HG02642 (cell line): ENCODE measurements around the gene KCNMA1.

ENCODE experiments used
- ATAC-seq: cut with Tn5 transposase; IDR thresholded peaks from one replicate; pipeline ENCODE4 v1.9.1; 2021; ENCODE audit warnings: mild to moderate bottlenecking; ENCODE audit not compliant: unreplicated experiment, poor library complexity

The KCNMA1 gene

DNA sequence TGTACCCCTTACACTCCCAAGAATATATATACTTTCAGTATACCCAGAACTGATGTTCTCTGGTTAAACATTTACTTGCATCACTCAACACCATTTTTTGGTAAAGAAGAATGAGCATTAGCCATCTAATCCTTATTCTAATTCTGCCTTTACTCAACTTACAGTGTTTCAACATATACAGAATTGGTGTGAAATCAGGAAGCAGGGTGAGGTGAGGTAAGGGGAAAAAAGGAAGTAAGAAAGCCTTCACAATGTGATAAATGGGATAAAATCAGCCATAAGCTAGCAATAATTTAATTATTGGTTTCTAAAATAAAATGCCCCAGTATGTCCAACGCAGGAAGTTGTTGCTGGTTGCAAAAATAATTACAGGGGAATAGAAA lies 605.4 kb downstream of the KCNMA1 start:
- no peak for ATAC-seq

DNA sequence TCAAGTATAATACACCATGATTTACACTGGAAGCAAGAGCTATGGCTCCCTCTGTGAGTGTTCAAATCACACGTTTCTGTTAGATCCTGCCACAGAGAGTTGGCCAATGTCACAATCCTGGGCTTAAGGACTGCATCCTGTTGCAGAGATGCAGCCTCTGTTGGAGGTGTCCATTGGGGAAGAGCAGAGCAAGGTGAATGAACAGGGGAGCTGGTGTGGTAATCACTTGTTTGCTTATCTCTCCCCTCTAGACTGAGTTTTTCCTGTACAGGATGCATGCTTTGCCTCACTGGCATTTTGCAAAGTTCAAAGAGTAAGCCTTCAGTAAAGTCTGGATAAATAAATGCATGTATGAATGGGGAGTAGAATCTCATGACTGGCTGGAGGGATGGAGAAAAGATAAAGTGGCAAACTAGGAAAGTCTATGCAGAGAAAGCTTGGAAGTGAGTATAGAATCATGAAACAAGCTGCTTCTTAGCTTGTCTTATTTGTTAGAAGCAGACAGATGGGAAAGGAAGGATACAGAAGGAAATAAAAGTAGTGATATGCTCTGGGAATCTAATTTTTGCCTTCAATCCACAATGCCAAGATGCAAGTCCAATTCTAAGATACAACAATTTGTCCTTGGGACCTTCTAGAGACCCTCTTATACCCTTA lies 605.9 kb downstream of the KCNMA1 start:
- ATAC-seq = no peak

DNA sequence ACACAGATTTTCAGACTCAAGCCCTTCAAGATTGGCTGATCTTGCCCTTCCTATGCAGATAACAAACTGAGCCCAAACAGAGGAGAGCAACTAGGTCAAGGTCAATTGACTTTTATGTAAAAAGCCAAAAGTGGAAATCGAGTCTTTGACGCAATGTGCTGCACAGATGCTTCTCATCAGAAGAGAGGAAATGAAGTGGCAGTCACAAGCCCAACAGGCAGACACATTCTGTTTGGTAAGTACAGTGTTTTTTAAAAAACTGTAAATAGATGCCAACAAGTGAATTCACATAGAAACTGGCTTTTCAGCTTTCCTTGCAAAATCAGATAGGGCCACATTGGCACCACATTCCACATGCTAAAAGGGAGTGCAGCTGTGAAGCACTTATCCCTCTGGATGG lies 606.6 kb downstream of the KCNMA1 start:
- no peak for ATAC-seq

DNA sequence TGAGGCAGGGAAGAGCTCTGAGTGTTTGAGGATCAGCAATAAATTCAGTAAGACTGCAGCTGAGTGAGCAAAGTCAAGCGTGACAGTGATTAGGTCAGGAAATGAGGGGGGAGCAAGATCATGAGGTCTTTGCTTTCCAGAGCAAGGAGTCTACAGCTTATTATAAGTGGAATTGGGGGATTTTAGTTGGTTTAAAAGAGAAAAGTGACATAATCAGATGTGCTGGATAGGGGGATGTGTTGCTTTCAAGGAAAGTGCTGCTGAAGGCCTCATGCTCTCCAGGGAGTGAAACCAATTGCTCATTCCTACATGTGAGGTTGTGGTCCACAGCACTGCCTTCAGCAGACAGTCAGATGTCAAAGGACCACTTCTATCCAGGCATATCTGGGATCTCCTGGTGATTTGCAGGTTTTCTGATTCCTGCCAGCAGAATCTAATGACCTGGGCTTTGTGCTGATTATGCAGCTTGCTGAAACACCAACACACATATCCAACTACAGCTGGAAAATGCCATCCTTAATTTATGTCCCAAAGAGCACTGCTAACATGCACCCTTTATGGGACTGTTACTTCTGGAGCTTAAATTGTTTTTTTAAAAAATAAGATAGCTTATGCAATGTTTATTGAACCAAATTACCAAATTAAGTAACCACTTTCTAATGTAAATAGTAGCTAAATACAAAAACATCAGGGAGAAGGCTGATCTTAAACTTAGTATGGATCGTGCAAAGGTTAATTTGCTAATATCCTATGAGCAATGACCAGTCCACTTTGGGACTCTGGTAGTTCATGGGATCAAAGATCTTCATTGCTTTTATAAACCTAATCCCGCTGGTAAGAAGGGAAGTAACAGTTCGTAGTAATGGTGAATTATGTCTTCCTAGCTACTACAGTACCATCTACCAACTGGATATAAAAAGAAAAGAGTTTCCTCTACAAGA lies 607.6 kb downstream of the KCNMA1 start:
- ATAC-seq = no peak

DNA sequence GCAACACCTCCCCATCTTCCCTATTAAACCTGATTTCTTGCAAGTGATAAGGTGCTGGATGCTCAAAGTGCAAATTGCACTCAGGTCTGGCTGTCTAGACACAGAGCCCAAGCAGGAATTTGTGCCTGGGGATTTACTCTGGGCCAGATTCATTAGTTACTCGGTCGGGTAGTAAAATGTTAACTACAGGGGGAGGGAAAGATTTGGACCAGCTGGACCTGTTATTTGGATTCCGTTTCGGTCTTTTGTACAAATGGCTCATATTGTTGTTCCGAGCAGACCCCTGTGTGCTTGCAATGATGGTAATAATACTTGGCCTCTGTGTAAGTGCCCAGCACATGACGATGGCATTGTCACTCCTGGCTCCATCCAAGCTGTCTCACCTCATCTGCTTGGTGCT lies 609.6 kb downstream of the KCNMA1 start:
- no peak for ATAC-seq

DNA sequence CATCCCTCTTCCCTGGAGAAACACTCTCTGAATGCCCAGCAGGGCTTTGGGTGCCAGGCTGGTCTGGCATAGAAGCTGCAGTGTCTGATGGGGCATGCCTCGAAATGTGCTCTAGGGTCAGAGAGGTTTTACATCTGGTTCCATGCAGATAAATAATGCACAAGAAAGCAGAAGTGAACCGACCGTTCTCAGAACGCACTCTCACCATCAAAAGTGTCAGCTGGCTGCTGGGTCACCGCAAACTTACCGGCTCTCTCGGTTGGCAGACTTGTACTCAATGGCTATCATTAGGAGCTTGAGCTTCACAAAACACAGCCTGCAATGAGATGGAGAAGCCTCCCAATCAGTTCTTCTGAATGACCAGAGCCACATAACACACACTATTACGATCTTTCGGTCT lies 610.0 kb downstream of the KCNMA1 start:
- peak; percentile 90 for ATAC-seq

DNA sequence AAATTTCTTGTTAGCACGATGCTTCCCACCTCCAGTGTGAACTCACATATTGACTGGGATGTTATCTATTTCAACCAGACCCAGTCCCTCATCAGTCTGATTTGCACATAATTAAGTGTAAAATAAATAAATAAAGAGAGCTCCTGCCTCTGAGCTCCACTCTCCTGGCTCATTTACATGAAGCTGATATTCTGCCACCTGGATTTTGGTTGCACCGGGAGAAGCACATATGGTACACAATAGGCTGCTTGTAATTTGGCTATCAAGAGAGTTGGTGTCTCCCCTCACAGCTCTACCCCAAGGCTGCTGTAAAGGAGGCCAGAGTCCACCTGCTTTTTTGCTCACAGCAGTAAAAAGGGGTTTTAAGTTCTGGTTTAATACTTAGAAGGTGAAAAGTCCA lies 610.5 kb downstream of the KCNMA1 start:
- no peak for ATAC-seq

DNA sequence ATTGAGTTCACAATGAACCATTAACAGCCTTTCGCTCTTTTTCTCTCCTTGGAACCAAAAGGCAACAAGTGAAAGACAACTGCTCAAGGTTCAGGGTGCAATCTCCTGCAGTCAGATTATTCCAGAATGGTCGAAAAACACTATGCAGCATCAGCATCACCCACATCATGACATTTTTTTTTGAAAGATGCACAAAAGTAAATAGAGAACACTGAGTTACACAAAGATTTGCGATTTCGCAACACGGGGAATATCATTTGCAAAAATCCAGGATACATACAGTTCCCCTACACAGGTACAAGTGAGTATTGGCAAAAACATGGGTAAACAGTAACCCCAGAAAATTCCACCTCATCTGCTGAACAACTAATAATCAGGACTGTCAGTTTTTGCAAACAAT lies 611.5 kb downstream of the KCNMA1 start:
- ATAC-seq = no peak

DNA sequence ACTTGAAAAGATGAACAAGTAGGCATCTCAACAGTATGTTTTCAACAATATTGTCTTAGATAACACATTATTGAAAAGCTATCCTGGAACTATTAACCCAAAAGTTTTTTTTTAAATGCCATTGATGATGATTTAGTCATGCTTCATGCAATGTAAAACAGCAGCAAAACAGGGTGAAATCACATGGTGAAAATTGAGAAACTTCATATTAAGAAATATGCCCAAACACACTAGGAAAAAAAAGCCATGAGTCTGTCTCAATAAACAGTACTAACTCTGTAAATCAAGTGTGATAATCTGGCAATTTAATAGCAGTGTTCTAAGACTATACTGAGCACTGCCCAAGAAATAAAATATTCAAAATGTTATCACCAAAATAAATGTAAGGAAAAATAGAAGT lies 613.1 kb downstream of the KCNMA1 start:
- no peak for ATAC-seq

DNA sequence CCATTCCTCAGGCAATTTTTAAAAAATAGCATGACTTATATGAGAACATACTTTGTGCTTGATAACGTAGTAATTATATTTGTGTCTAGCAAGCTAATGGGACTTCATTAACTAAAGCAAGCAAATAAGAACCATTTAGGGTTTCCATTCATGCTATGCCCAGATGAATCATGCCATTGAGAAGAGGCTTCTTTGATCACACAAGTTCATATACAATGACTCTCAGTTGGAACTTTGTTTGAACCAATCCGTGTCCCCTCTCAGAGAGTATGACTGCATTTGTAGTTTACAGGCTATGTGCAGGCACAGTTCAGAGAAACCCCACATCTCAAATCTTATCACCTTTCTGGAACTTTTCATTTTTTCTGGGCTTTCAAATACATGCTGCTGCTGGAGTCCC lies 614.2 kb downstream of the KCNMA1 start:
- ATAC-seq = no peak

DNA sequence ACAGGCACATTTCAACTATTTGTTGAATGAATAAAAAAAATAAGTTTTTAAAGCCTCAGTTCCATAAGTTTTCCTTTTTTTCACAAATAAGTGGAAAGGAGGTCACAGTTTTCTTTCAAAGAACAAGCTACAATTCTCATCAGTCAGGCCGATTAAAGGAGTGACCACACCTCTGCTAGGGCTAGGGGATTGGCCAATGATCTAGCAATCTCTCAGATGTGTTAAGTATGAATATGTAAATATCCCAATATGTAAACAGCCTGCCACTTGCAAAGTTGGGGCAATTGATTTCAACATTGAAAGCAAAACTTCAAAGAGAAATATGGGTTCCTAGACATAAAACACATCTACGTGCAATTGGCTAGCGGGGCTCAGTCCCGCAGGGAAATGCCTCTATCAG lies 614.9 kb downstream of the KCNMA1 start:
- no peak for ATAC-seq

DNA sequence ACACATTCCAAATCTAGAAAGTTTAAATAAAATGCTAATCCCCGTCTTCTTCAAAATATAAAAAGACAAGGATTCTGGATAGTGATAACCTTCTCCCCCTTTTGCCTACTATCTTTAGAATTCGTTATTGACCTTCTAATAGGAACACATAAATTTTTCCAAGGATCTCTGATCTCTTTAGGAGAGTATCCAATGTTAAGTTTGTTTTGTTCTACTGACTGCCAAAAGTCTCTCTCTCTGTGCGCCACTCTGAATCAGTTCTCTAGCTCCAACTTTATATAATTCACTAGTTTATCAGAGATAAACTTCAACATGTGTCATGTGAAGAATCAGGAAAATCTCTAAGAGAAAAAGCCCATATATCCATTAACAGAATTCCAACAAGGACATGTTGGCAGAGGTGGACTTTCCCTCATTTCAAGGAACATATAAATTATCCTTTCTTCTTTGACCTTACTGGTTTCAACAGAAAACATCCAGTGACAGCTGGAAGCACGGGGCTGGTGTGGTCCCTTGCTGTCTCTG lies 615.6 kb downstream of the KCNMA1 start:
- ATAC-seq = no peak

DNA sequence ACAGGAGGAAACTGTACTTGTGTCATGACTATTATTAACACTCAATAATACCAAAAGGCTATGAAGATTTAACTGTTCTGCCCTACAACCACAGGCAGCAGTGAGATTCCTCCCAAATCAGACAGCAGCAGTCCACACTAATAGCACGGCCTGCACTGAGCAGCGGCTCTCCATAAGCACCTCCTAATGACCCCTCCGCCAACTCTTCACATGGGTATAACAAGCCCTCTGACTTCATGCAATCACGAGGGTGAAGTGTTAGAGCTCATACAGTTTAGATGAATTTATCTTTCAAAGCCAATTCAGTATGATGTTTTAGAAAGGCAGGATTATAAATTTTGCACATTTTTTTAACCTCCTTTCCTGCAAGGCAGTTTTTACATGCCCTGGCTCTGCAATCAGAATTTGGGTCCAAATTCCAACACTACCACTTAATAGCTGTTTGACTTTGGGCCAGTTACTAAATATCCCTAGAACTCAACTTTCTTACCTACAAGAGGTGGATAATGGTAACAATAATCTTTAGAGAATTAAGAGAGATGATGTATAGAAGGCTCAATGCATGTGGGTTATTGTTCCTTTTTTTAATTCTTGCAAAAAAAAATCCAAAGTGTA lies 617.1 kb downstream of the KCNMA1 start:
- ATAC-seq = no peak

DNA sequence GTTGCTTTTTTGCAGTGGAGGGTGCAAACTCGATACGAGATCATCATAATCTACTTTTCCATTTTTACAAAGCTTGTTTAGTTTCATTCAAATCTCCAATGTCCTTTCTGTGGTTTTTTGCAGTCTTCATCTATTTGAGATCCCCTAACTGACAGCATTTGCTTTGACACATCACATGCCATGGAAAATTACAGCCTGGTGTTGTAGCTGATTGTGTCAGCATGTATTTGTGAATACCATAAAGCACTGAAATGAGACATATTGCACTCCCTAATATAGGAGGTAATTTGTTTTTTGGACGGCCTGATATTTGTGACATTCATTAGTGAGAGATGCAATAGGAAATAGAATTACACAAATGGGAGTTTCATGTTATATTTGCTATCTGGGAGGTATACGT lies 620.8 kb downstream of the KCNMA1 start:
- no peak for ATAC-seq

DNA sequence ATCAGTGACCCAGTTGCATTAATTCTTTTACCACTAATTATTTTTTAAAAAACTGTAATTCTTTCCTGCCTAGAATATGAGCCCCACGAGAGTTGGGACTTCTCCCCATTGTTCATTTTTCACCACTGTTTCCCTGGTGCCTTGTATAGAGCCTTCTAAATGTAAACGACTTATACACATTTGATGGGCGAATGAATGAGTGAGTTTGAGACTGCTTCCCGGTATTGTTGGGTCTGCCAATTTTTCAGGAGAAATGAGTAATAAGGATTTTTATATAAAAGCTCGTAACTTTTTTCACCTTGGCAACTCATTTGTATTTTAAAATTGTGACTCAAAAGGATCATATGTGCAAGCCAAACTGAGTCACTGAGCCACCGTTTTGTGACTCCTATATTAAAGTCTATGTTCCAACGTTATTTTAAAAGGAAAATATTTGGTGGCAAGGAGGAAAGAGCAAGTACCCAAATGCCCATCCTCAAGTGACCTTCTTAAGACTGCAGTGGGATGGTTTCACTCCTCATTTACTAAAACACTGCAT lies 621.3 kb downstream of the KCNMA1 start:
- no peak for ATAC-seq

DNA sequence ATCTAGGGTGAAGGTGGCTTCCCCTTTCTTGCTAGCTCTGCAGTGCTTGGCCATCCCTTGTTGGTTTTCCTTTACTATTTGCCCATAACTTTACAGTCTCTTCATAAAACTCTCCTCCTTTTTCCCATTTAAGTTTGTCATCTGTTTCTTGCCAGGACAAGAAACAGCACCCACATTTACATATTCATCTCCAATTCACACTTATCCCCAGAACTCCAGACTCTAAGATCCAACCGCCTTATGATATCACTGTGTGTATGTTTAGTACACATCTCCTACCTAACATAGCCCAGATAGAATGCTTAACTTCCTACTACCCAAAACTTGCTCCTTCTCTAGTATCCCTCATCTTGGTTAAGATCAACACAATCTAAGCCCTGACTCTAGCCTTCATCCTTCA lies 622.2 kb downstream of the KCNMA1 start:
- no peak for ATAC-seq

DNA sequence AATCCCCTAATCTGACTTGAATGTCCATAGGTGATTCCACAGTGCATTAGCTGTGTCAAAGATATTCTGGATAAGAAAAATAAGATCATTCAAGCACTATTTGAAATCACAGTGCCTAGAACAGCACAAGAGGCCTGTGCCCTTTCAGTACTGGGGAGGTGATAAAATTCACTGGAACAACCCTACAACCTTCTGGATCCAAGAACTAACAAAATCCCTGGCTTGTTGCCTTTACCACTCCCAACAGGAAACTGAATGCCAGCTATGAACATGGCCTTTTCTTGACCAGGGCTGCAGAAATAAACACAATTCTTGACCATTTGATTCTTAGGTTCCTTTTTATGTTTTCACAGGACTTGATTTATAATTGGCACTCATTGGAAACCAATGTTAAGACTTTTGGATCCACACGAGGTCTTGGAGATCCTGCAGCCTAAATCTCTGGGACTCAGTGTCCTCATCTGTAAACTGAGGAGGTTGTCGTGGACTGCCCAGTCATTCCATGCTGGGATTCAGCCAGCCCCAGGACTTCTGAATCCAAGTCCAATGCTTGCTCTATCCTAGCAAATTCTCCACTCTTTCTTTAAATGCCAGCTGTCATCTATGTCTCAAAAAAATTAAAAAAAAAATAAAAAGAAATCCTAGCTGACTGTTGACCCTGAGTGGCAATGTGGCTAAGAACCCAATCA lies 624.7 kb downstream of the KCNMA1 start:
- no peak for ATAC-seq

DNA sequence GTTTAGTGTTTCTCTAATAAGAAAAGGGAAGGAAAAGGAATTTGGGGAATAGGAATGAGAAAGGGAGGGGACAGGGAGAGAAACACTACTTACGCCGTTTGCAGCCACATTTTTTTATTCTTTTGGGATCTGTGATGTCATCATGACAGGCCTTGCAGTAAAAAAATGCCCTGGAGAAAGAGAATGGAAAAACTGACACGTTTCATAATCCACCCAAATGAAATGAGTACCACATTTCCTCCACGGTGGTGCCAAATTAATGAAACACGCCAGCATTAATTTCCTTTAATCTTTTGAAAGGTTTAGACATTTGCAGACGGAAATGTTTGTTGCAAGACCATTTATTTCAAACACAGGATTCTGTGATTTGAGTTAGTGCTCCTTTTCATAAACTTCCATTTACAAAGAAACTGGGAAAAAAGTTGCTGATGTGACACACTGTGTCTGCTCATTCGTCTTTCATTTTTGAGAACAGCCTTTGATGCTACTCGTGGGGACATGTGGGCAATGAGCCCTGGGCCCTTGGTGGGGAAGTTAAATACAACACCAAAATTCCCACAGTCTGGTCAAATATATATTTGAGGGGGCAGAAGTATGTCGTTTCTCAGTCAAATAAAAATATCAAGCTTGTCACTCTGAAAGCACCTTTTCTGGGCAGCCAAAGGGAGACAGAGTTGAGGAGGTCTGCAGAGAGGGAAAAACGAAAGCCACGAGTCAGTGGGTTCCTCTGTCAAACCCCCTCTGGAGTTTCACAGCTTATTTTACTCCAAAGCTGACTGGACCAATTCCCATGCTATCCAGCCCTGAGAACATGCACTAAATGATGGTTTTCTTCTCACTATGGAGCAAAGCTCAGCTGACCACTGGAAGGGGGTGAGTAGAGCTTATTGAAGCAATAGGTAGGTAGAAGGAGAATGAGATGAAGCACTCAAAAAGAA lies 625.5 kb downstream of the KCNMA1 start:
- ATAC-seq = no peak

DNA sequence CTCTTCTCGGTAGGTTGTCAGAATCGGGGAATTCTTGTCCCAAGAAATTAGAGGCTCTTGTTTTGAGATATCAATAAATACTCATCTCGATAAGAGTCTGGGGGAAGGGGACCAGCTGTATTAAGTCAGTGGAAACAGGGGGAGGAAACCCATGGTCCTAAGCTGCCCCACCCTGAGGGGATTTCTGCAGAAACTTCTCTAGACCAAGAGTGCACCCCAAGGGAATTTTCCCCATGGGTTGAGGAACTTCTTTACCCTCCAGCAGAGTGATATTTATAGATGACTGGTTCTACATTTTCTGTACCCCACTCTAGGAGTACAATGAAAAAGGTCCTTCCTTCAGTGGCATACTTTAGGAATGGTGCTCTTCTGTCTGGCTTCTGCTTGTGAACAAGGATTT lies 627.2 kb downstream of the KCNMA1 start:
- no peak for ATAC-seq
